Chondrocyte (in vitro differentiated cells): ENCODE data around the gene PDE2A. TPM values are rescaled to one million over a fixed set of nuclear protein-coding genes. Genes with fewer than 3 reads are reported as not detected.

Experiments used
- DNase-seq: peaks from one replicate; pipeline ENCODE4 v3.0.0; 2021; ENCODE audit warnings: mixed read lengths, low spot score
- H3K27ac Mint-ChIP-seq: one replicate; pipeline ENCODE4 v1.8.0; 2021; ENCODE audit warnings: mild to moderate bottlenecking, moderate library complexity, mixed read lengths; ENCODE audit not compliant: unreplicated experiment
- H3K27me3 Mint-ChIP-seq: 2 replicates; pipeline ENCODE4 v1.8.0; 2021; ENCODE audit warnings: low read depth, mixed read lengths
- H3K36me3 Mint-ChIP-seq: 2 replicates; pipeline ENCODE4 v1.8.0; 2021; ENCODE audit warnings: low read depth, mixed read lengths
- H3K4me1 Mint-ChIP-seq: 2 replicates; pipeline ENCODE4 v1.8.0; 2021; ENCODE audit warnings: low read depth, mild to moderate bottlenecking, mixed read lengths
- H3K4me3 Mint-ChIP-seq: one replicate; pipeline ENCODE4 v1.8.0; 2021; ENCODE audit warnings: mild to moderate bottlenecking, moderate library complexity, mixed read lengths; ENCODE audit not compliant: unreplicated experiment
- H3K9me3 Mint-ChIP-seq: 2 replicates; pipeline ENCODE4 v1.8.0; 2021; ENCODE audit warnings: low read depth, mixed read lengths
- CTCF ChIP-seq: fragments of 200-600 bp; sonication (generic); IDR thresholded peaks from 2 replicates; pipeline ENCODE4 v1.5.0; 2021; ENCODE audit warnings: antibody characterized with exemption, mild to moderate bottlenecking, moderate library complexity
- total RNA-seq: library from RNA; stranded (reverse); gene quantifications from 3 replicates; pipeline ENCODE4 v1.2.1, GENCODE V29; 2021

Gene PDE2A
- total RNA-seq, 1 donor from 2014 or later, result not detected

GRCh38 chr11:72552399-72552910, 121.8 kb downstream of the PDE2A start:
- no peak for TF ChIP-seq CTCF
- no peaks in the 10 kb centered on the region for H3K9me3 Mint-ChIP-seq
- H3K4me3 Mint-ChIP-seq, result no peak overlapping the region
- no peak for DNase-seq
- H3K27me3 Mint-ChIP-seq, result peaks cover 53% of the 10 kb centered on the region
- peaks cover 3% of the 10 kb centered on the region for H3K36me3 Mint-ChIP-seq
- no peak overlapping the region for H3K27ac Mint-ChIP-seq
- H3K4me1 Mint-ChIP-seq, result no peaks in the 10 kb centered on the region

- Mint-ChIP-seq H3K4me1 (no peaks in the 10 kb centered on the region), H3K36me3 (peaks cover 3% of the 10 kb centered on the region), H3K9me3 (no peaks in the 10 kb centered on the region), H3K27me3 (peaks cover 53% of the 10 kb centered on the region), H3K27ac (no peak overlapping the region), H3K4me3 (no peak overlapping the region)
- DNase-seq, result no peak
- no peak for TF ChIP-seq CTCF
These were observed 122.7 kb downstream of the PDE2A start for GRCh38 chr11:72551571-72551970.

GRCh38 chr11:72548463-72548862, 125.8 kb downstream of the PDE2A start:
- Mint-ChIP-seq H3K4me3 (no peak overlapping the region), H3K27me3 (peaks cover 53% of the 10 kb centered on the region), H3K9me3 (no peaks in the 10 kb centered on the region), H3K27ac (no peak overlapping the region), H3K4me1 (no peaks in the 10 kb centered on the region), H3K36me3 (peaks cover 1% of the 10 kb centered on the region)
- no peak for DNase-seq
- TF ChIP-seq CTCF, result no peak

DNA sequence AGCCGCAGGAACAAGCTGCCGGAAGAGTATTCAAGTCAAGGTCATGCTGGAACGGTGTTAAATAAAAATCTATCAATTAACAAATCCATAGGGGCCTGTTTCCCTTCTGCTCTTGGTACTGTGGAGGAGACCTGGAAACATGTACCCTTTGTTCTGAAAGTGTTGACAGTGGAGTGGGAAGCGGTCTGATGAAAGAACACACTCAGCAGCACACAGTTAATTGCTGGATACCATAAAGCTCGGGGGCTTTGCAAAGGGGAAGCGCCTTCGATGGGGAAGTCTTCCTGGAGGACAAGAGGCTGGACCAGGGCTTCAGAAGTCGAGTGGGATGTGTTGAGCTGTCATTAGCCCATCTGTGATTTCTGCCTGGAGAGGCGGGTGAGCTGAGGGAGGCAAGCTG, 127.4 kb downstream of the PDE2A start:
- H3K4me1 Mint-ChIP-seq, result no peaks in the 10 kb centered on the region
- H3K27me3 Mint-ChIP-seq, result peaks cover 59% of the 10 kb centered on the region
- no peak overlapping the region for H3K27ac Mint-ChIP-seq
- H3K36me3 Mint-ChIP-seq, result peaks cover 1% of the 10 kb centered on the region
- no peak overlapping the region for H3K4me3 Mint-ChIP-seq
- no peaks in the 10 kb centered on the region for H3K9me3 Mint-ChIP-seq
- TF ChIP-seq CTCF, result no peak
- DNase-seq, result no peak

DNA sequence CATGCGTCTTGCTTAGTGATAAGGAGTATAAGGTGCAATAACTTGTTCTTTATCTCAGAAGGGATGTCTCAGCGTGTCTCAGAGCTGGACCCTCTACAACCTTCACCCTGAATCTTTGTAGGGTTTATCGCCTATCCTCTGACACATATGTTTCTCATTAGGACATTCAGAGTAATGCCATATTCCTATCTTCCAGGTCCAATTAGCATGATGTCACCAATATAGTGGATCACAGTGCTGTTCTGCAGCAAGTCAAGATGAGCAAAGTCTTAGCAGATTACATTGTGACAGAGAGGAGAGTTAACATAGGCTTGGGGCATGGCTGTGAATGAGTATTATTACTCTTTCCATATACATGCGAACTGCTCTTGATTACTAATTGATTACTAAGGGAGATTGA, 129.6 kb downstream of the PDE2A start:
- no peak for DNase-seq
- TF ChIP-seq CTCF, result no peak
- no peak overlapping the region for H3K27ac Mint-ChIP-seq
- peaks cover 78% of the 10 kb centered on the region for H3K27me3 Mint-ChIP-seq
- no peaks in the 10 kb centered on the region for H3K9me3 Mint-ChIP-seq
- H3K36me3 Mint-ChIP-seq, result peaks cover 1% of the 10 kb centered on the region
- H3K4me3 Mint-ChIP-seq, result no peak overlapping the region
- no peaks in the 10 kb centered on the region for H3K4me1 Mint-ChIP-seq
